Endothelial cell (in vitro differentiated cells): ENCODE measurements around the gene AP2A1. TPM values are rescaled to one million over a fixed set of nuclear protein-coding genes. Genes with fewer than 3 reads are reported as not detected.

Experiments
- DNase-seq: peaks from one replicate; pipeline ENCODE4 v3.0.0; 2021; ENCODE audit warnings: low spot score
- H3K27ac Mint-ChIP-seq: one replicate; pipeline ENCODE4 v1.8.0; 2021; ENCODE audit warnings: mixed read lengths, inconsistent platforms; ENCODE audit not compliant: unreplicated experiment
- H3K27me3 Mint-ChIP-seq: one replicate; pipeline ENCODE4 v1.8.0; 2021; ENCODE audit warnings: mild to moderate bottlenecking, moderate library complexity, mixed read lengths, inconsistent platforms; ENCODE audit not compliant: unreplicated experiment
- H3K36me3 Mint-ChIP-seq: one replicate; pipeline ENCODE4 v1.8.0; 2021; ENCODE audit warnings: mild to moderate bottlenecking, low read depth, mixed read lengths, inconsistent platforms; ENCODE audit not compliant: unreplicated experiment
- H3K4me1 Mint-ChIP-seq: one replicate; pipeline ENCODE4 v1.8.0; 2021; ENCODE audit warnings: mild to moderate bottlenecking, mixed read lengths, inconsistent platforms; ENCODE audit not compliant: unreplicated experiment
- H3K4me3 Mint-ChIP-seq: one replicate; pipeline ENCODE4 v1.8.0; 2021; ENCODE audit warnings: mild to moderate bottlenecking, mixed read lengths, inconsistent platforms; ENCODE audit not compliant: unreplicated experiment
- H3K9me3 Mint-ChIP-seq: one replicate; pipeline ENCODE4 v1.8.0; 2021; ENCODE audit warnings: mixed read lengths, inconsistent platforms; ENCODE audit not compliant: unreplicated experiment
- total RNA-seq: library from RNA; stranded (reverse); fragmentation: NEBNext Ultra II Directional; extraction: Animal tissue kit (Norgen Biotek cat#: 25700); gene quantifications from one replicate; pipeline ENCODE4 v1.2.1, GENCODE V29; 2021; ENCODE audit not compliant: unreplicated experiment
- TF ChIP-seq, protein P1 (sequence below): fragments of 200-600 bp; sonication (generic); IDR thresholded peaks from one replicate; pipeline ENCODE4 v1.5.0; 2021; ENCODE audit warnings: antibody characterized with exemption; ENCODE audit not compliant: unreplicated experiment

The AP2A1 gene
- total RNA-seq, 1 donor from 2014 or later = 191 TPM

DNA sequence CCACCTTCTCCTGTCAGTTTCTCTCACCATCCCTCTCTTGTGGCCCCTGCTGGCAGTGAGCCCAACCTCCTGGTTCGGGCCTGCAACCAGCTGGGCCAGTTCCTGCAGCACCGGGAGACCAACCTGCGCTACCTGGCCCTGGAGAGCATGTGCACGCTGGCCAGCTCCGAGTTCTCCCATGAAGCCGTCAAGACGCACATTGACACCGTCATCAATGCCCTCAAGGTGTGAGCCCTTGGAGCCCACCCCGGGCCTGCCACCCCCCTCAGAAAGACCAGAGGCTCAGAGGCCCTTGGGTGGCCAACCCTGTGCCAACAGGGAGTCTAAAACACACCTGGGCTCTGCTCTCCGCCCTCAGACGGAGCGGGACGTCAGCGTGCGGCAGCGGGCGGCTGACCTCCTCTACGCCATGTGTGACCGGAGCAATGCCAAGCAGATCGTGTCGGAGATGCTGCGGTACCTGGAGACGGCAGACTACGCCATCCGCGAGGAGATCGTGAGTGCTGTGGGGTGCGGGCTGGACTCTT, 32.5 kb downstream of the AP2A1 start:
- Mint-ChIP-seq H3K27ac (no peak overlapping the region), H3K36me3 (peaks cover 37% of the 10 kb centered on the region), H3K9me3 (no peaks in the 10 kb centered on the region), H3K4me3 (no peak overlapping the region), H3K4me1 (peaks cover 5% of the 10 kb centered on the region), H3K27me3 (peaks cover 17% of the 10 kb centered on the region)
- TF ChIP-seq, protein P1, sequence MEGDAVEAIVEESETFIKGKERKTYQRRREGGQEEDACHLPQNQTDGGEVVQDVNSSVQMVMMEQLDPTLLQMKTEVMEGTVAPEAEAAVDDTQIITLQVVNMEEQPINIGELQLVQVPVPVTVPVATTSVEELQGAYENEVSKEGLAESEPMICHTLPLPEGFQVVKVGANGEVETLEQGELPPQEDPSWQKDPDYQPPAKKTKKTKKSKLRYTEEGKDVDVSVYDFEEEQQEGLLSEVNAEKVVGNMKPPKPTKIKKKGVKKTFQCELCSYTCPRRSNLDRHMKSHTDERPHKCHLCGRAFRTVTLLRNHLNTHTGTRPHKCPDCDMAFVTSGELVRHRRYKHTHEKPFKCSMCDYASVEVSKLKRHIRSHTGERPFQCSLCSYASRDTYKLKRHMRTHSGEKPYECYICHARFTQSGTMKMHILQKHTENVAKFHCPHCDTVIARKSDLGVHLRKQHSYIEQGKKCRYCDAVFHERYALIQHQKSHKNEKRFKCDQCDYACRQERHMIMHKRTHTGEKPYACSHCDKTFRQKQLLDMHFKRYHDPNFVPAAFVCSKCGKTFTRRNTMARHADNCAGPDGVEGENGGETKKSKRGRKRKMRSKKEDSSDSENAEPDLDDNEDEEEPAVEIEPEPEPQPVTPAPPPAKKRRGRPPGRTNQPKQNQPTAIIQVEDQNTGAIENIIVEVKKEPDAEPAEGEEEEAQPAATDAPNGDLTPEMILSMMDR = no peak
- DNase-seq = no peak

DNA sequence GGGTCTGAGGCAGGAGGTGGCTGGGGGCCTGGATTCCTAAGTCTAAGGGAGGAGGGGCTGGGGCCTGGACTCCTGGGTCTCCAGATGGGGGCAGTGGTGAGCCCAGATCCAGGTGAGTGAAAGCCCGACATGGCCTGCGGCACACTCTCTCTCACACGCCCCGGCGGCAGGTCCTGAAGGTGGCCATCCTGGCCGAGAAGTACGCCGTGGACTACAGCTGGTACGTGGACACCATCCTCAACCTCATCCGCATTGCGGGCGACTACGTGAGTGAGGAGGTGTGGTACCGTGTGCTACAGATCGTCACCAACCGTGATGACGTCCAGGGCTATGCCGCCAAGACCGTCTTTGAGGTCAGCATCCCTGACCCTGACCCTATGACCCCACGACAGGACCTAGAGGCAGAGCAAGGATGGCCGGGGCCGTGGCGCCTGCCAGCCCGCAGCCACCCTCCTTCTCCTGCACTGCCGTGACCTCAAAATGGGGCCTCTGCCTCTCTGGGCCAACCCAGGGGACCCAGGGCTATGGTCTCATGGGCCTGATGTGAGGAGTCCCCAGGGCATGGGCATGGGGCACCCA, 33.1 kb downstream of the AP2A1 start:
- Mint-ChIP-seq H3K4me1 (peaks cover 5% of the 10 kb centered on the region), H3K27ac (no peak overlapping the region)

DNA sequence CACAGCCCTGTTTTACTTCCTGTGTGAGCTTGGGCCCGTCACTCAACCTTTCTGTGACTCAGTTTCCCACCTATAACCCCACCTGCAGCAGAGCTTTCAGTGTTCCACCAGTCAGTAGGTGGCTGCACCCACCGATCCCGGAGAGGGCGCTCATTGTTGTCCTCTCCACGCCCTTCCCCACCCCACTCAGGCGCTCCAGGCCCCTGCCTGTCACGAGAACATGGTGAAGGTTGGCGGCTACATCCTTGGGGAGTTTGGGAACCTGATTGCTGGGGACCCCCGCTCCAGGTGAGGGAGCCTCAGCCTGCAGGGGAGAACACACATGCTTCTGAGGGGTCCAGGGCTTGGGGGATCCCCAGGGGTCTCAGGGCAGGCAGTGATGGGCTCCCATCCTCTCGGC, 34.0 kb downstream of the AP2A1 start:
- Mint-ChIP-seq H3K27me3 (peaks cover 22% of the 10 kb centered on the region), H3K27ac (no peak overlapping the region), H3K9me3 (no peaks in the 10 kb centered on the region), H3K4me1 (peaks cover 5% of the 10 kb centered on the region), H3K4me3 (no peak overlapping the region), H3K36me3 (peaks cover 29% of the 10 kb centered on the region)
- no peak for DNase-seq
- TF ChIP-seq, protein P1 = no peak

More for the DNA sequence above, 33.1 kb downstream of the AP2A1 start:
- Mint-ChIP-seq H3K27me3 (peaks cover 22% of the 10 kb centered on the region), H3K9me3 (no peaks in the 10 kb centered on the region), H3K4me3 (no peak overlapping the region), H3K36me3 (peaks cover 34% of the 10 kb centered on the region)
- TF ChIP-seq, protein P1 = no peak
- DNase-seq = peak; percentile 51

DNA sequence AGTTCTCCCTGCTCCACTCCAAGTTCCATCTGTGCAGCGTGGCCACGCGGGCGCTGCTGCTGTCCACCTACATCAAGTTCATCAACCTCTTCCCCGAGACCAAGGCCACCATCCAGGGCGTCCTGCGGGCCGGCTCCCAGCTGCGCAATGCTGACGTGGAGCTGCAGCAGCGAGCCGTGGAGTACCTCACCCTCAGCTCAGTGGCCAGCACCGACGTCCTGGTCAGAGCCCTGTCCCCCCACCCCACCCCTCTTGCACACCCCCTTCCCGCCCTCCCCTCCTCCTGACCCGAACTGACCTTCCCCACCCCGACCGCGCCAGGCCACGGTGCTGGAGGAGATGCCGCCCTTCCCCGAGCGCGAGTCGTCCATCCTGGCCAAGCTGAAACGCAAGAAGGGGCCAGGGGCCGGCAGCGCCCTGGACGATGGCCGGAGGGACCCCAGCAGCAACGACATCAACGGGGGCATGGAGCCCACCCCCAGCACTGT, 34.6 kb downstream of the AP2A1 start:
- Mint-ChIP-seq H3K36me3 (peaks cover 32% of the 10 kb centered on the region), H3K27me3 (peaks cover 22% of the 10 kb centered on the region), H3K4me3 (no peak overlapping the region), H3K4me1 (peaks cover 10% of the 10 kb centered on the region), H3K27ac (peak overlapping the region; percentile 24), H3K9me3 (no peaks in the 10 kb centered on the region)
- TF ChIP-seq, protein P1 = no peak
- DNase-seq = no peak

DNA sequence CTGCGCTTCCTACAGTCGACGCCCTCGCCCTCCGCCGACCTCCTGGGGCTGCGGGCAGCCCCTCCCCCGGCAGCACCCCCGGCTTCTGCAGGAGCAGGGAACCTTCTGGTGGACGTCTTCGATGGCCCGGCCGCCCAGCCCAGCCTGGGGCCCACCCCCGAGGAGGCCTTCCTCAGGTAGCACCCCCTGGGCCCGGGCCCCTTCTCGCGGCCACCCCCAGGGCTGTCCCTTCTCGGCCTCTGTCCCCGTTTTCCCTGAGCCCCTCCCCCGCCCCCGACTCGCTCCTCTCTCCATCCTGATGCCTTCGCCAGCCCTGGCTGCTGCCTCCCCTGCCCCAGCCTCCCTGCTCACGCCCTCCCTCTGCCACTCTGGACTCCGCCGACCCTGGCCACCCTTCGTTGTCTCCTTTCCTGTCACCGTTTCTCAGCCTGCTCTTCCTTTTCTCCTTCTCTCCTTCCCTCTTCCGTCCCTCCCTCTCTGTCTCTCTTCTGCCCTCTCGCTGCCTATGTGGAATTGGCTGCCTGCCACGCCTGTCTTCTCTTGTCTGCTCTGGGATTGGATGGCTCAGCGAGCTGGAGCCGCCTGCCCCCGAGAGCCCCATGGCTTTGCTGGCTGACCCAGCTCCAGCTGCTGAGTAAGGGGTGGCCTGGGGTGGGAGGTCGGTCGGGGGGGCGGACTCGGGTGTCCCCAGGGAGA, 35.3 kb downstream of the AP2A1 start:
- Mint-ChIP-seq H3K4me1 (peaks cover 11% of the 10 kb centered on the region), H3K36me3 (peaks cover 30% of the 10 kb centered on the region), H3K27ac (no peak overlapping the region), H3K9me3 (no peaks in the 10 kb centered on the region), H3K27me3 (peaks cover 21% of the 10 kb centered on the region), H3K4me3 (no peak overlapping the region)
- TF ChIP-seq, protein P1 = no peak
- DNase-seq = no peak
